NCI-H146 (cell line): ENCODE measurements around the gene RTN1.

ENCODE experiments used
- DNase-seq: peaks from one replicate; lab custom pipeline; 2025; lab: John Stamatoyannopoulos, UW

Gene RTN1

GRCh38 chr14:59849411-59850130 is 21.0 kb downstream of the RTN1 start:
- no peak for DNase-seq

DNA sequence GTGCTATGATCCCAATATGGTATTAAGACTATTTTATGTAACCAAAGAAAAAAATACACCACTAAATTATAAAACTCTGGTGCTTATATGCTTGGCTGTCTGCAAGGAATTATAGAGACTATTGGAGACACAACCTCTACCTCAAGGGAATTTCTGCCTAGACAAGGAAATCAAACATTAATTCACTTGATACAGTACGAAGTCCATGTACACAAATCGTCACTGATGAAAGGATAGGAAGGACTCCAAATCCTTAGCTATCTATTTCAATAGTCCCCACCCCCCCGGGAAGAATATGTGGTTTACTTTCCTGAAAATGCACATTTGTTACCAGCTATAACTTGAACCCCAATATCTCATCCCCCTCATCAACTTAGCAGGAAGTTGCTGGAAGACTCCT is 21.9 kb downstream of the RTN1 start:
- DNase-seq, result no peak

- no peak for DNase-seq
Observed at GRCh38 chr14:59847711-59848110, 22.9 kb downstream of the RTN1 start.

GRCh38 chr14:59846595-59846994 is 24.0 kb downstream of the RTN1 start:
- no peak for DNase-seq

DNA sequence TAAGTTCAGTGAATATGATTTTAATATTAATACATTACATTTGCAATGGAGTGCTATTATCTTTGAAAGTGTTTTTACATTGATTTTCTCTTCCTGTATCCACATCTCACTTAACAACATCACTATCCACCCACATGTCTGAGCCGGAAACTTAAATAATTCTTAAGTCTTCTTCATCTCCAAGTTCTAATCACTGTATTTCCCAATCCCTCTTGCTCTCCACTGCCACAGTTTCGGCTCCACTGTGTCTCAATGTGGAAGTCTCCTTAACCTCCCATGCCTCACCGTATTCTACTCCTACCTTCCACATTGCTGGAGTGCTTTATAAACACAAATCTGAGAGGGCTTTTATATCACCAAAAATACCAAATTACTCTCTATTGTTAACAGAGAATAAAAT is 25.3 kb downstream of the RTN1 start:
- no peak for DNase-seq

GRCh38 chr14:59844186-59844812 is 26.3 kb downstream of the RTN1 start:
- DNase-seq, result no peak

DNA sequence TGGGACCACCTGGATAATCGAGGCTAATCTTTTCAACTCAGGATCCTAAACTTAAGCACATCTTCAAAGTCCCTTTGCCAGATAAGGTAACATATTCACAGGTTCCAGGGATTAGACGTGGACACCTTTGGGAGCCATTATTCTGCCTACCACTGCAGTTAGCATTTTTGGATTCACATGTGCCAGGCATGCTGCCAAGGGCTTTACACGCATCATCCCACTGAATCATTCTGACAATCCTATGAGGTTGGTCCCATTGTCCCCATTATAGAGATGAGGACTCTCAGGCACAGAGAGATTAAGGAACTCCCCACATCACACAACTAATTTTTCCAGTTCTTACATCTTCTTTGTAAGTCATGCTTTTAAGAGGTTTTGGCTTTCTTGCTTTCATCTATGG is 34.5 kb downstream of the RTN1 start:
- DNase-seq, result no peak

DNA sequence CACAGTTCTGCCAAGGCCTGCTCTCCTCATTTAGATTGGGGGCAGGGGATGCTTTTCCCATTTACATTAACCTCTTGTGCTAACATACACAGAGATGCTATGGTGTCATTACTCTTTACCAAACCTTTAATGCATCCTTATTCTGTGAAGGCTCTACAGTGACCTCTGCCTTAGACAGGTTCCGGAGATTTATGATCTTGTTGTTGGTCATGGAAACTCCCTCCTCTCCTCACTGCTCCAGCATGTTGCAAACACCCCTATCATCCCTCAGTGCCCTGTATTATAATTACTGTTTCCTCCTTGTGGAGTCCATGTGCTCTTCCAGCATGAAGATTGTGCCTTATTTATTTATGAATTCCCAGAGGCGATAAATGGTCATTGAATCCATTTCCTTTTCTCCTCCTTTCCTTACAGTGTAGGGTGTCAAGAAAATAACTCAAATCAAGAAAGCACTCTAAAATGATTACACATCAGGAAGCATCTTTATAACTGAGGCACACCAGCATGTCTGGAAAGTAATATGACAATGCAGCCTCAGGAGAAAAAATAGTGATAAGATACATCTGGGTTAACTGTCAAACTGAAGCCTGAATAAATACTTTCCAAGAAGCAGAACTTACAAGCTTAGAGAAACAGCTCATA is 37.8 kb downstream of the RTN1 start:
- DNase-seq, result no peak

DNA sequence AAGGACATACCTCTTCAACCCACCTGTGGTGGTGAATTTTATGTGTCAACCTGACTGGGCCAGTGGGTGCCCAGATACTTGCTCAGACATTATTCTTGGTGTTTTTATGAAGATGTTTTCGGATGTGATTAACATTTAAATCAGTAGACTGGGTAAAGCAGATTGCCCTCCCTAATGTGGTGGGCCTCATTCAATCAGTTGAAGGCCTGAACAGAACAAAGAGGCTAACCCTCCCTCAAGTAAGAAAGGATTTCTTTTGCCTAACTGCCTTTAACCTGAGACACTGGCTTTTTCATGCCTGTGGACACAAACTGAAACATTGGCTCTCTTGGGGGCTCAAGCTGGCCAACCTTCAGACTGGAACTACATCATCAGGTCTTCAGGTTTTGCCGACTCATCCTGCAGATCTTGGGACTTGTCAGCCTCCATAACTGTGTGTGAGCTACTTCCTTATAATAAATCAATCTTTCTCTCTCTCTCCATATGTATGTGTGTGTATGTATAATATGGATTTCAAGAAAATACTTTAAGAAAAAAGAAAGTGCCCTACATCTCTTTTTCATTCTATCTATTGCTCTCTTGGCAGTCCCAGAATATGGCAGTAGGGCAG is 39.4 kb downstream of the RTN1 start:
- no peak for DNase-seq

DNA sequence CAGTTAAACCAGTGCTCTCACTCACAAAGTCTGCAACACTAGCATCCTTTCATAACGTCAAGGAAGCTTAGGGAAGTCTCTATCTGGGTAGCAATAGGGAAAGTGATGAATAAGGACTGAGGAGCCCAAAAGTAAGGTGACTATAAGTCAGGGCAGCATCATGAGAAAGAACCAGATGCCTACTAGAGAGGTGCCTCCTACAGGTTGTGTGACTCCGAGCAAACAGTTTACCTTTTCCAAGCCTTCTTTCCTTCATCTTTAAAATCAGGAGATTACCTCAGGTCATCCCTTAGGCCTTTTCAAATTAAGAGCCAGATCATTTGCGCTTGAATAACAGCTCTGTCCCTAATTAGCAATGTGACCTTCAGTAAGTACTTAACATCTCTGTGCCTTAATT is 40.2 kb downstream of the RTN1 start:
- no peak for DNase-seq

- DNase-seq, result no peak
Observed at GRCh38 chr14:59829469-59830337, 40.9 kb downstream of the RTN1 start.

DNA sequence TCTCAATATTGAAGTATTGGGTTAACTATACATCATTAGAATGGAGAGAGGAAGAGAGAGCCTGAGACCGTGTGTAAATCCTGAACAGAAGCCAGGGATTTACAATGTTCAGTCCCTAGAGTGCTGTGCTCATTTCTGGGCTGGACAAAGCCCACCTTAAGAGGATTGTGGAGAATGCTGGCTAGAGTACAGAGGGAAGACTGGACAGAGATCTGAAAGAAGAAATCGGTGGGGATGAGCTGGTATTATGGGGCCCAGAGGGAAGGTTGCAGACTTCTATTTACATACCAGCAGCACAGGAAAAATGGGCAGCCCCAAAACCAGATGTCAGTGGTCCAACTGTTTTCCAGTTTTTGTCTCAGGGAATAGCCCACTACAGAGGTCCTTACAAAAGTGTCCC is 42.3 kb downstream of the RTN1 start:
- no peak for DNase-seq

GRCh38 chr14:59827401-59827800 is 43.2 kb downstream of the RTN1 start:
- DNase-seq, result no peak

- DNase-seq, result no peak
Observed at GRCh38 chr14:59826150-59826549, 44.4 kb downstream of the RTN1 start.

GRCh38 chr14:59823179-59823578 is 47.4 kb downstream of the RTN1 start:
- DNase-seq, result no peak

DNA sequence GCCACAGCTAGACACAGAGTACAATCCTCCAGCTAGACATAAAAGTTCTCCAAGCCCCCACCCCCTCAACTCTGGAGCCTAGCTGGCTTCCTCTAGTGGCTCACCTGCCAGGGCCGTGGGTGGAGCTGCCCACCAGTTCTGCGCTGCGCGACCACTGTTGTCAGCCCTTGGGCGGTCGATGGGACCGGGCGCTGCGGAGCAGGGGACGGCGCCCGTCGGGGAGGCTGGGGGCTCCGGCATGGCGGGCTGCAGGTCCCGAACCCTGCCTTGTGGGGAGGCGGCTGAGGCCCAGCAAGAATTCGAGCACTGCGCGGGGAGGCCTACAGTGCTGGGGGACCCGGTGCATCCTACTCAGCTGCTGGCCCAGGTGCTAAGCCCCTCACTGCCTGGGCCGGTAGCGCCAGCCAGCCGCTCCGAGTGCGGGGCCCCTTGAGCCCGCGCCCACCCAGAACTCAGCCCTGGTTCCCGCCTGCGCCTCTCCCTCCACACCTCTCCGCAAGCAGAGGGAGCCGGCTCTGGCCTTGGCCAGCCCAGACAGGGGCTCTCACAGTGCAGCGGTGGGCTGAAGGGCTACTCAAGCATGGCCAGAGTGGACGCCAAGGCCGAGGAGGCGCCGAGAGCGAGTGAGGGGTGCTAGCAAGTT is 51.0 kb downstream of the RTN1 start:
- DNase-seq, result no peak

DNA sequence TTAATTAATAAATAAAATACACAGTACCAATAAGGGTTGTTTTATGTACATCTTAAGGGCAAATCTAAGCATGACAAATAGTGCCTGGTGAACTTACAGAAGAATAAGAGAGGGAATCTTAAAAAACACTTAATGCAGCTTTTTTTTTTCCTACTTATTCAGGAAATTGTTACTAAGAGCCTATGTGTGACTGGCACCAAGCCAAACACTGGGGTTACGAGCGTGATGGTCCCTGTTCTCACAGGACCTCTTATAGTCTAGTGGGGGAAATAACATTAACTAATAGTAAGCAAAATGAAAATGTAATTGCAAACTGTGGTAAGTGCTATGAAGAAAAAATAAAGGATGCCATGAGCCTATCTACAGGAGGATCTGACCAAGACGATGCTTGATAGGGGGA is 53.6 kb downstream of the RTN1 start:
- no peak for DNase-seq

- no peak for DNase-seq
Observed at GRCh38 chr14:59814988-59815387, 55.6 kb downstream of the RTN1 start.

GRCh38 chr14:59811815-59812214 is 58.8 kb downstream of the RTN1 start:
- no peak for DNase-seq

DNA sequence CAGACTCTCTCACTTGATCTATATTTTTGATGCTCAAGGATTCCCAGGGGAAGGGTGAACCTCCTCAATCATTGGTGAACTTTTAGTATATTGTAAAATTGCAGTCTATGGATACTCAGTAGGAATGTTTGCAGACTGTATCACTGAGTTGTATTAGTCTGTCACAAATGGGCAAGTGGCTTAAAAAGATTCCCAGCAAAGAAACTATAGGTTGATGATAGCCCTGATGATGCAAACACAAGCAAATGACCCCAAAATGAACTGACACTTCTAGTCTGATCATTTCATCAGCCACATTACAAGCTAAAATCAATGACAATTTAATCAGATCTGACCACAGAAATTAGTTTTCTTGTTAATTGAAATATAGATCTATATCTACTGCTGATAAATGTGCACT is 59.5 kb downstream of the RTN1 start:
- no peak for DNase-seq

GRCh38 chr14:59803052-59803540 is 67.5 kb downstream of the RTN1 start:
- DNase-seq, result no peak
